Testis (tissue), 3 donors: ENCODE results near the gene HELZ. TPM values are rescaled to one million over a fixed set of nuclear protein-coding genes. Genes with fewer than 3 reads are reported as not detected.
"Not testable (repeated sequence)": the region's sequence is repeated elsewhere in the genome, so short reads cannot be mapped to it uniquely, and the experiment has no call there.

Experiments used
- DNase-seq: peaks from one replicate; pipeline ENCODE4 v3.0.0-alpha.2; 2019
- H3K27ac ChIP-seq, 2 donors: fragments of 200-600 bp; sonication (generic); one replicate each; pipeline ENCODE4 v1.5.1; 2019
- H3K27me3 ChIP-seq: fragments of 200-600 bp; sonication (generic); one replicate; pipeline ENCODE4 v1.5.1; 2019
- H3K36me3 ChIP-seq: fragments of 200-600 bp; sonication (generic); one replicate; pipeline ENCODE4 v1.5.1; 2017; ENCODE audit warnings: low read depth; ENCODE audit errors: missing control alignments
- H3K4me1 ChIP-seq: fragments of 200-600 bp; sonication (generic); one replicate; pipeline ENCODE4 v1.5.1; 2019
- H3K4me3 ChIP-seq, 2 donors: fragments of 200-600 bp; sonication (generic); one replicate each; pipeline ENCODE4 v1.5.1; 2017 to 2019
- H3K9me3 ChIP-seq: fragments of 200-600 bp; sonication (generic); one replicate; pipeline ENCODE4 v1.5.1; 2017
- POLR2A ChIP-seq: fragments of 450-650 bp; IDR thresholded peaks from one replicate; pipeline ENCODE4 v1.6.1; 2017; ENCODE audit warnings: antibody characterized with exemption, mild to moderate bottlenecking, moderate library complexity
- WGBS, 2 donors: methylation state at CpG; one replicate each; pipeline ENCODE4 v1.1.5; 2018; 5-methylcytosine and 5-hydroxymethylcytosine counted together
- intact Hi-C: fragments of 100-400 bp; cut with DNase I; formaldehyde crosslinking; loops from one replicate; pipeline ENCODE4 v1.15.1; 2023; ENCODE audit warnings: low total_unique reads
- polyA plus RNA-seq: library from polyadenylated mRNA; stranded (reverse); fragments of 350-450 nt; fragmentation: Illumina TruSeq; extraction: RNeasy Lipid Tissue Mini Kit (QIAGEN cat#74804); gene quantifications from one replicate; pipeline ENCODE4 v1.2.3, GENCODE V29; 2014; ENCODE audit warnings: low read depth, low replicate concordance; ENCODE audit not compliant: insufficient read depth
- total RNA-seq, 2 donors: library from RNA; depleted of rRNA; stranded (reverse); fragments of >200 nt; gene quantifications; one replicate each; pipeline ENCODE4 v1.2.3, GENCODE V29; 2016
- TF ChIP-seq, protein P1 (sequence below), 3 experiments: fragments of 450-650 bp in 2 of 3; fragments of 200-600 bp in 1 of 3; sonication (generic) in 1 of 3; IDR thresholded peaks; one replicate each; pipeline ENCODE4 v1.5.1; 2016 to 2019; ENCODE audit warnings: antibody characterized with exemption in 3 of 3, mild to moderate bottlenecking in 2 of 3, moderate library complexity in 1 of 3

The HELZ gene
- total and polyA plus RNA-seq, 3 donors from 2014 or later, result 26.2 to 154 (median 142) TPM

DNA sequence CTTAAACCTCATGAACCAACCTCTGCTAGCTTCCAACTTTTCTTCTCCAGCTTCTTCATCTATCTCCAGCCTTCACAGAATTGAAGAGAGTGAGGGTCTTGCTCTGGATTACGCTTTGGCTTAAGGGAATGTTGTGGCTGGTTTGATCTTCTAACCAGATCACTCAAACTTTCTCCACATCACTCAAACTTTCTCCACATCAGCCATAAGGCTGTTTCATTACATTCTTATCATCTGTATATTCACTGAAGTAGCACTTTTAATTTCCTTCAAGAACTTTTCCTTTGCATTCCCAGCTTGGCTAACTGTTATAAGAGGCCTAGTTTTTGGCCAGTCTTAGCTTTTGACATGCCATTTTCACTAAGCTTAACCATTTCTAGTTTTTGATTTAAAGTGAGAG lies 148.4 kb downstream of the HELZ start:
- intact Hi-C loops, result no loop called here
- WGBS, 2 donors, result 97 to 100% methylated on average over 1 of the region's 1 CpG
- Histone ChIP-seq H3K4me1 (no peaks in the 10 kb centered on the region), H3K36me3 (no peaks in the 10 kb centered on the region), H3K27ac (no peak overlapping the region), H3K4me3 (no peak overlapping the region), H3K27me3 (no peaks in the 10 kb centered on the region), H3K9me3 (no peaks in the 10 kb centered on the region)
- DNase-seq, result no peak
- no peak for TF ChIP-seq POLR2A
- TF ChIP-seq, protein P1, sequence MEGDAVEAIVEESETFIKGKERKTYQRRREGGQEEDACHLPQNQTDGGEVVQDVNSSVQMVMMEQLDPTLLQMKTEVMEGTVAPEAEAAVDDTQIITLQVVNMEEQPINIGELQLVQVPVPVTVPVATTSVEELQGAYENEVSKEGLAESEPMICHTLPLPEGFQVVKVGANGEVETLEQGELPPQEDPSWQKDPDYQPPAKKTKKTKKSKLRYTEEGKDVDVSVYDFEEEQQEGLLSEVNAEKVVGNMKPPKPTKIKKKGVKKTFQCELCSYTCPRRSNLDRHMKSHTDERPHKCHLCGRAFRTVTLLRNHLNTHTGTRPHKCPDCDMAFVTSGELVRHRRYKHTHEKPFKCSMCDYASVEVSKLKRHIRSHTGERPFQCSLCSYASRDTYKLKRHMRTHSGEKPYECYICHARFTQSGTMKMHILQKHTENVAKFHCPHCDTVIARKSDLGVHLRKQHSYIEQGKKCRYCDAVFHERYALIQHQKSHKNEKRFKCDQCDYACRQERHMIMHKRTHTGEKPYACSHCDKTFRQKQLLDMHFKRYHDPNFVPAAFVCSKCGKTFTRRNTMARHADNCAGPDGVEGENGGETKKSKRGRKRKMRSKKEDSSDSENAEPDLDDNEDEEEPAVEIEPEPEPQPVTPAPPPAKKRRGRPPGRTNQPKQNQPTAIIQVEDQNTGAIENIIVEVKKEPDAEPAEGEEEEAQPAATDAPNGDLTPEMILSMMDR (IDR thresholded peaks at IDR 0.05), result no peak

DNA sequence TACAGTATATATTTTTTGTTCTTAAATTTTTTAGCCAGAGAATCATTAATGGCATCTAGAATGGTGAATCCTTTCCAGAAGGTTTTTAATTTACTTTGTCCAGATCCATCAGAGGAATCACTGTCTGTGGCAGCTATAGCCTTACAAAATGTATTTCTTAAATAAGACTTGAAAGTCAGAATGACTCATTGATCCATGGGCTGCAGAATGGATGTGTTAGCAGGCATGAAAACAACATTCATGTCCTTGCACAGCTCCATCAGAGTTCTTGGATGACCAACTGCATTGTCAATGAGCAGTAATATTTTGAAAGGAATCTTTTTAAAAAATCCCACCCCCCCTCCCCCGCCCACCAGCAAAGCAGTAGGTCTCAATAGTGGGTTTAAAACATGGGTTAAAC lies 149.2 kb downstream of the HELZ start:
- intact Hi-C loops, result no loop called here
- 100% methylated on average over 1 of the region's 1 CpG for WGBS, 2 donors
- Histone ChIP-seq H3K36me3 (no peaks in the 10 kb centered on the region), H3K4me1 (no peaks in the 10 kb centered on the region), H3K4me3 (no peak overlapping the region), H3K27me3 (no peaks in the 10 kb centered on the region), H3K27ac (no peak overlapping the region), H3K9me3 (no peaks in the 10 kb centered on the region)
- DNase-seq, result no peak
- TF ChIP-seq, protein P1 (IDR thresholded peaks at IDR 0.05), result no peak
- no peak for TF ChIP-seq POLR2A

- H3K4me3 ChIP-seq, intact Hi-C loops, H3K4me1 ChIP-seq, H3K27ac ChIP-seq, H3K36me3 ChIP-seq, H3K9me3 ChIP-seq, DNase-seq, H3K27me3 ChIP-seq: not testable (repeated sequence)
- 0 to 14% methylated on average over 1 of the region's 1 CpG for WGBS, 2 donors
Measured at GRCh38 chr17:67095291-67095690, 149.7 kb downstream of the HELZ start.

DNA sequence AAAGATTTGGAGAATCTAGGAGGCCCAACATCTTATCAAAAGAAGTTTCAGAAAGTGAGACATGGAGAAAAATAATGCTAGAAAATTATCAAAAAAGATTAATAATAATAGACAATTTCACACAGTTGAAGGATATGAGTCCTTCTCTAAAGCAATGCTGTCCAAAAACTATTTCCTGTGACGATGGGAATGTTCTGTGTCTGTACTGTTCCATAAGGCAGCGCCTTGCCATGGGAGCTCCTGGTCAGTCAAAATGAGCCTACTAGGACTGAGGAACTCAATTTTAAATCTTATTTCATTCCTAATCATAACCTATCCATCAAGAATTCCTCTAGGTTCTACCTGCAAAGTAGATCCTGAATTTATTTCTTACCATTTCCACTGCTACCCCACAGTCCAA lies 151.6 kb downstream of the HELZ start:
- H3K27me3 ChIP-seq, result no peaks in the 10 kb centered on the region
- WGBS, 2 donors, result 65 to 78% methylated on average over 2 of the region's 2 CpGs

DNA sequence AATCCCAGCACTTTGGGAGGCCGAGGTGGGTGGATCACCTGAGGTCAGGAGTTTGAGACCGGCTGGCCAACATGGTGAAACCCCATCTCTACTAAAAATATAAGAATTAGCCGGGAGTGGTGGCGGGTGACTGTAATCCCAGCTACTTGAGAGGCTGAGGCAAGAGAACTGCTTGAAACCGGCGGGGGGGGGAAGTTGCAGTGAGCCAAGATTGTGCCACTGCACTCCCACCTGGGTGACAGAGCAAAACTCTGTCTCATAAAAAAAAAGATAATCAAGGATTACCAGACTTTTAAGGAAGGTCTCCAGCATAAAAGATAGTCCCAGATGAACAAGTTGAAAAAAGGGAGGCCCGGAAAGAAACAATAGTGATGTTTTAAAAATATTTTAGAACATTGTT lies 152.3 kb downstream of the HELZ start:
- H3K4me1 ChIP-seq, H3K9me3 ChIP-seq, H3K4me3 ChIP-seq, intact Hi-C loops, H3K27me3 ChIP-seq, DNase-seq, H3K36me3 ChIP-seq, H3K27ac ChIP-seq: not testable (repeated sequence)
- WGBS, 2 donors, result 68 to 87% methylated on average over 5 to 7 of the region's 7 CpGs

More for the DNA sequence above, 151.6 kb downstream of the HELZ start:
- no peaks in the 10 kb centered on the region for H3K9me3 ChIP-seq
- no peak for TF ChIP-seq POLR2A
- TF ChIP-seq, protein P1 (IDR thresholded peaks at IDR 0.05), result no peak
- no peaks in the 10 kb centered on the region for H3K4me1 ChIP-seq
- intact Hi-C loops, result no loop called here
- no peak overlapping the region for H3K4me3 ChIP-seq
- H3K36me3 ChIP-seq, result no peaks in the 10 kb centered on the region
- DNase-seq, result no peak
- H3K27ac ChIP-seq, result no peak overlapping the region

- intact Hi-C loops, result no loop called here
- 87 to 92% methylated on average over 5 of the region's 5 CpGs for WGBS, 2 donors
- no peaks in the 10 kb centered on the region for H3K36me3 ChIP-seq
Measured at GRCh38 chr17:67092291-67092690, 152.7 kb downstream of the HELZ start.

More at GRCh38 chr17:67092291-67092690, 152.7 kb downstream of the HELZ start:
- Histone ChIP-seq H3K4me1 (no peaks in the 10 kb centered on the region), H3K27ac (no peak overlapping the region), H3K9me3 (no peaks in the 10 kb centered on the region), H3K4me3 (no peak overlapping the region), H3K27me3 (no peaks in the 10 kb centered on the region)
- DNase-seq, result no peak
- TF ChIP-seq, protein P1 (IDR thresholded peaks at IDR 0.05), result no peak
- TF ChIP-seq POLR2A, result no peak
